Thyroid gland (tissue), 4 donors: ENCODE results near the gene CXCL9.
"Not testable (repeated sequence)": the region's sequence is repeated elsewhere in the genome, so short reads cannot be mapped to it uniquely, and the experiment has no call there.

Source experiments
- POLR2A ChIP-seq, 2 donors: fragments of 450-650 bp; IDR thresholded peaks; one replicate each; pipeline ENCODE4 v1.6.1; 2017; ENCODE audit warnings: antibody characterized with exemption in 2 of 2, mild to moderate bottlenecking in 2 of 2, moderate library complexity in 1 of 2
- TF ChIP-seq, protein P1 (sequence below), 6 experiments: fragments of 200-600 bp in 3 of 6; fragments of 450-650 bp in 3 of 6; sonication (generic) in 3 of 6; IDR thresholded peaks; one replicate each; pipeline ENCODE4 v1.5.1; 2016 to 2019; ENCODE audit warnings: antibody characterized with exemption in 6 of 6, mild to moderate bottlenecking in 2 of 6, inconsistent platforms in 1 of 6, moderate library complexity in 1 of 6

DNA sequence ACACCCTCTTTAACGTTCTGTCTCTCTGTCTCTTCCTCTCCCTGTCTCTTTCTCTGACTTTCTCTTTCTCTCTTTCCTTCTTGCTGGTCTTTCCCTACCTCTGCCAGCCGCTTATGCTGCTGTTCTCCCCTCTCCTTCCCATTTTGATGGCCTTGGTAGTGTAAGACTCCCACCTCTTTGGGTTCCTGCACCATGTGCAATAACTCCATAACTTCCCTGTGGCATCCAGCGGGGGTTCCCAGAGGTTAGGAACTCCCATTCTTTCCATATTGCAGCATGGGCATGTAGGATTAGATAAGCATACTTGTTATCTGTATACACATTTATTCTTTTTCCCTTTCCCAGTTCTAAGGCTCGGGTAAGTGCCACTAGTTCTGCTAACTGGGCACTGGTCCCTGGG lies 37.4 kb upstream of the CXCL9 start:
- TF ChIP-seq, protein P1, sequence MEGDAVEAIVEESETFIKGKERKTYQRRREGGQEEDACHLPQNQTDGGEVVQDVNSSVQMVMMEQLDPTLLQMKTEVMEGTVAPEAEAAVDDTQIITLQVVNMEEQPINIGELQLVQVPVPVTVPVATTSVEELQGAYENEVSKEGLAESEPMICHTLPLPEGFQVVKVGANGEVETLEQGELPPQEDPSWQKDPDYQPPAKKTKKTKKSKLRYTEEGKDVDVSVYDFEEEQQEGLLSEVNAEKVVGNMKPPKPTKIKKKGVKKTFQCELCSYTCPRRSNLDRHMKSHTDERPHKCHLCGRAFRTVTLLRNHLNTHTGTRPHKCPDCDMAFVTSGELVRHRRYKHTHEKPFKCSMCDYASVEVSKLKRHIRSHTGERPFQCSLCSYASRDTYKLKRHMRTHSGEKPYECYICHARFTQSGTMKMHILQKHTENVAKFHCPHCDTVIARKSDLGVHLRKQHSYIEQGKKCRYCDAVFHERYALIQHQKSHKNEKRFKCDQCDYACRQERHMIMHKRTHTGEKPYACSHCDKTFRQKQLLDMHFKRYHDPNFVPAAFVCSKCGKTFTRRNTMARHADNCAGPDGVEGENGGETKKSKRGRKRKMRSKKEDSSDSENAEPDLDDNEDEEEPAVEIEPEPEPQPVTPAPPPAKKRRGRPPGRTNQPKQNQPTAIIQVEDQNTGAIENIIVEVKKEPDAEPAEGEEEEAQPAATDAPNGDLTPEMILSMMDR (IDR thresholded peaks at IDR 0.05), result not testable (repeated sequence)
- TF ChIP-seq POLR2A (IDR thresholded peaks at IDR 0.05), result not testable (repeated sequence)
